Keratinocyte (primary cell): ENCODE data around the gene NLRP9.

Experiments
- EZH2 ChIP-seq: IDR thresholded peaks from one replicate; pipeline ENCODE4 v1.6.1; 2012; ENCODE audit warnings: inconsistent platforms, mild to moderate bottlenecking, low read length, moderate library complexity
- TF ChIP-seq, protein P1 (sequence below), 3 experiments: IDR thresholded peaks in 1 of 3; conservative IDR thresholded peaks in 1 of 3; optimal IDR thresholded peaks in 1 of 3; 2 replicates in 2 of 3; 3 replicates in 1 of 3; pipeline versions ENCODE3 to v1.5.1; 2011; ENCODE audit warnings: low read length in 3 of 3, mild to moderate bottlenecking in 3 of 3, moderate library complexity in 2 of 3, control low read depth in 1 of 3, inconsistent platforms in 1 of 3; ENCODE audit not compliant: insufficient read depth in 2 of 3; ENCODE audit errors: extremely low read depth in 1 of 3

DNA sequence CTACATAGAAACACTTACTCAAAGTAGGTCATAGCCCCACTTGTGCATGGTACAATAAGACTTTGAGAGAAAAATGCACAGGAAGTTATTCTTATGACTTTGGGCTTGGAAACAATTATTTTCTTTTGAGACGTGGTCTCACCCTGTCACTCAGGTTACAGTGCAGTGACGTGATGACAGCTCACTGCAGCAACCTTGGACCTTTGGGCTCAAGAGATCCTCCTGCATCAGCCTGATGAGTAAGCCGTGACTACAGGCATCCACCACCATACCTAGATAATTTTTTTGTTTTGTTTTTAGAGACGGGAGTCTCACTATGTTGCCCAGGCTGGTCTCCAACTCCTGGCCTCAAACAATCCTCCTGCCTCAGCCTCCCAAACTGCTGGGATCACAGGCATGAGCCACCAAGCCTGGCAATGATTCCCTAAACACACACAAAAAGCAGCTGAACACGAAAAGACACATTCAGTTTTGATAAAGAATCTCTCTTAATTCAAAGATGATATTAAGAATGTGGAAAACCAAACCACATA lies 17.9 kb downstream of the NLRP9 start:
- no peak for TF ChIP-seq EZH2
- TF ChIP-seq, protein P1, sequence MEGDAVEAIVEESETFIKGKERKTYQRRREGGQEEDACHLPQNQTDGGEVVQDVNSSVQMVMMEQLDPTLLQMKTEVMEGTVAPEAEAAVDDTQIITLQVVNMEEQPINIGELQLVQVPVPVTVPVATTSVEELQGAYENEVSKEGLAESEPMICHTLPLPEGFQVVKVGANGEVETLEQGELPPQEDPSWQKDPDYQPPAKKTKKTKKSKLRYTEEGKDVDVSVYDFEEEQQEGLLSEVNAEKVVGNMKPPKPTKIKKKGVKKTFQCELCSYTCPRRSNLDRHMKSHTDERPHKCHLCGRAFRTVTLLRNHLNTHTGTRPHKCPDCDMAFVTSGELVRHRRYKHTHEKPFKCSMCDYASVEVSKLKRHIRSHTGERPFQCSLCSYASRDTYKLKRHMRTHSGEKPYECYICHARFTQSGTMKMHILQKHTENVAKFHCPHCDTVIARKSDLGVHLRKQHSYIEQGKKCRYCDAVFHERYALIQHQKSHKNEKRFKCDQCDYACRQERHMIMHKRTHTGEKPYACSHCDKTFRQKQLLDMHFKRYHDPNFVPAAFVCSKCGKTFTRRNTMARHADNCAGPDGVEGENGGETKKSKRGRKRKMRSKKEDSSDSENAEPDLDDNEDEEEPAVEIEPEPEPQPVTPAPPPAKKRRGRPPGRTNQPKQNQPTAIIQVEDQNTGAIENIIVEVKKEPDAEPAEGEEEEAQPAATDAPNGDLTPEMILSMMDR (optimal IDR thresholded peaks at IDR 0.05 in 1 of 3, IDR thresholded peaks at IDR 0.05 in 1 of 3, conservative IDR thresholded peaks at IDR 0.05 in 1 of 3; ENCODE audit: extremely low read depth in 1 of 3, insufficient read depth in 2 of 3, low read length in 3 of 3) = no peak
